Endodermal cell (in vitro differentiated cells): Measurements from ENCODE around the gene RHBDL1. TPM values are rescaled to one million over a fixed set of nuclear protein-coding genes. Genes with fewer than 3 reads are reported as not detected.

Experiments used
- DNase-seq: peaks from one replicate; pipeline ENCODE4 v3.0.0-alpha.2; 2017
- H3K27ac ChIP-seq: 2 replicates; pipeline ENCODE4 v1.5.1; 2013; ENCODE audit warnings: mild to moderate bottlenecking, low read depth, low read length, moderate library complexity
- H3K27me3 ChIP-seq: 2 replicates; pipeline ENCODE4 v1.6.1; 2013; ENCODE audit warnings: mild to moderate bottlenecking, low read length, moderate library complexity; ENCODE audit not compliant: insufficient read depth, control insufficient read depth, poor library complexity, severe bottlenecking
- H3K36me3 ChIP-seq: 2 replicates; pipeline ENCODE4 v1.7.0; 2013; ENCODE audit warnings: mild to moderate bottlenecking, low read length, moderate library complexity; ENCODE audit not compliant: control insufficient read depth, insufficient read depth
- H3K4me1 ChIP-seq: one replicate; pipeline ENCODE4 v1.7.0; 2013; ENCODE audit warnings: low read length; ENCODE audit not compliant: control insufficient read depth, insufficient read depth
- H3K4me3 ChIP-seq: 2 replicates; pipeline ENCODE4 v1.5.1; 2013; ENCODE audit warnings: mild to moderate bottlenecking, low read length, moderate library complexity
- H3K9ac ChIP-seq: 2 replicates; pipeline ENCODE4 v1.6.1; 2013; ENCODE audit warnings: mild to moderate bottlenecking, low read length, moderate library complexity; ENCODE audit not compliant: poor library complexity, severe bottlenecking; ENCODE audit errors: extremely low read depth
- H3K9me3 ChIP-seq: 2 replicates; pipeline ENCODE4 v1.6.1; 2013; ENCODE audit warnings: mild to moderate bottlenecking, low read length, moderate library complexity; ENCODE audit not compliant: control insufficient read depth
- H3K27ac Mint-ChIP-seq: 2 replicates; pipeline ENCODE4 v1.8.0; 2020; ENCODE audit warnings: mixed read lengths
- H3K27me3 Mint-ChIP-seq: 2 replicates; pipeline ENCODE4 v1.8.0; 2021; ENCODE audit warnings: mild to moderate bottlenecking, mixed read lengths; ENCODE audit not compliant: insufficient read depth
- H3K36me3 Mint-ChIP-seq: 2 replicates; pipeline ENCODE4 v1.8.0; 2020; ENCODE audit warnings: low read depth, mixed read lengths
- H3K4me1 Mint-ChIP-seq: 2 replicates; pipeline ENCODE4 v1.8.0; 2020; ENCODE audit warnings: mixed read lengths
- H3K4me3 Mint-ChIP-seq: 2 replicates; pipeline ENCODE4 v1.8.0; 2020; ENCODE audit warnings: mild to moderate bottlenecking, moderate library complexity, mixed read lengths
- H3K9me3 Mint-ChIP-seq: 2 replicates; pipeline ENCODE4 v1.8.0; 2020; ENCODE audit warnings: mild to moderate bottlenecking, mixed read lengths
- WGBS, 2 experiments: methylation state at CpG; one replicate each; pipeline versions ENCODE4 v1.1.5 to v1.1.7; 2013; ENCODE audit warnings: missing lambda C conversion rate in 2 of 2, mixed read lengths in 1 of 2; ENCODE audit not compliant: insufficient coverage in 1 of 2, insufficient read length in 1 of 2; 5-methylcytosine and 5-hydroxymethylcytosine counted together
- total RNA-seq, 2 donors: library from RNA; stranded (reverse); fragmentation: NEBNext Ultra II Directional in 1 of 2; extraction: Animal tissue kit (Norgen Biotek cat#: 25700) in 1 of 2; gene quantifications; 2 replicates in 1 of 2; 3 replicates in 1 of 2; pipeline ENCODE4 v1.2.1, GENCODE V29; 2021
- TF ChIP-seq, protein P1 (sequence below): fragments of 200-600 bp; sonication (generic); conservative IDR thresholded peaks from 2 replicates; pipeline ENCODE4 v1.5.0; 2021; ENCODE audit warnings: antibody characterized with exemption, mild to moderate bottlenecking

RHBDL1 gene
- total RNA-seq, 2 donors from 2014 or later, result 3.7 to 5.1 TPM

DNA sequence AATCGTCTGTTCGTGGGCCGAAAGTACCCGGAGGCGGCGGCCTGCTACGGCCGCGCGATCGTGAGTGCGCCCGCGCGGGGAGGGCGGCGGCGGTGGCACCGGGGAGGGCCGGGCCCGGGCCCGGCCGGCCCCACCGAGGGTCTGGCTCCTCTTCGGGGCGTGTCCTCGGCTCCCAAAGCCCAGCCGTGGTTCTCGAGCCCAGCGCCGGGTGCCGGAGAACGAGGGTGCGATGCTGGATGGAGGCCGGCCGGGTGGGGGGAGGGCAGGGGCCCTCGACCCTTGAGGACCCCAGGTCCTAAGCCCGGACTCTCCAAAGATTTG is 5.1 kb downstream of the RHBDL1 start:
- Mint-ChIP-seq H3K36me3 (peaks cover 22% of the 10 kb centered on the region), H3K27me3 (no peaks in the 10 kb centered on the region), H3K9me3 (no peaks in the 10 kb centered on the region), H3K4me1 (peaks cover 17% of the 10 kb centered on the region), H3K27ac (peak overlapping the region; percentile 48), H3K4me3 (peak overlapping the region; percentile 73)
- Histone ChIP-seq H3K4me3 (peak overlapping the region; percentile 91), H3K27ac (peak overlapping the region; percentile 17), H3K4me1 (peaks cover 18% of the 10 kb centered on the region), H3K9me3 (no peaks in the 10 kb centered on the region), H3K36me3 (peaks cover 27% of the 10 kb centered on the region), H3K9ac (peak overlapping the region; percentile 76), H3K27me3 (no peaks in the 10 kb centered on the region)
- WGBS, 2 experiments, result 0% methylated on average over 12 to 38 of the region's 38 CpGs
- DNase-seq, result peak; percentile 63
- TF ChIP-seq, protein P1, sequence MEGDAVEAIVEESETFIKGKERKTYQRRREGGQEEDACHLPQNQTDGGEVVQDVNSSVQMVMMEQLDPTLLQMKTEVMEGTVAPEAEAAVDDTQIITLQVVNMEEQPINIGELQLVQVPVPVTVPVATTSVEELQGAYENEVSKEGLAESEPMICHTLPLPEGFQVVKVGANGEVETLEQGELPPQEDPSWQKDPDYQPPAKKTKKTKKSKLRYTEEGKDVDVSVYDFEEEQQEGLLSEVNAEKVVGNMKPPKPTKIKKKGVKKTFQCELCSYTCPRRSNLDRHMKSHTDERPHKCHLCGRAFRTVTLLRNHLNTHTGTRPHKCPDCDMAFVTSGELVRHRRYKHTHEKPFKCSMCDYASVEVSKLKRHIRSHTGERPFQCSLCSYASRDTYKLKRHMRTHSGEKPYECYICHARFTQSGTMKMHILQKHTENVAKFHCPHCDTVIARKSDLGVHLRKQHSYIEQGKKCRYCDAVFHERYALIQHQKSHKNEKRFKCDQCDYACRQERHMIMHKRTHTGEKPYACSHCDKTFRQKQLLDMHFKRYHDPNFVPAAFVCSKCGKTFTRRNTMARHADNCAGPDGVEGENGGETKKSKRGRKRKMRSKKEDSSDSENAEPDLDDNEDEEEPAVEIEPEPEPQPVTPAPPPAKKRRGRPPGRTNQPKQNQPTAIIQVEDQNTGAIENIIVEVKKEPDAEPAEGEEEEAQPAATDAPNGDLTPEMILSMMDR, result no peak

DNA sequence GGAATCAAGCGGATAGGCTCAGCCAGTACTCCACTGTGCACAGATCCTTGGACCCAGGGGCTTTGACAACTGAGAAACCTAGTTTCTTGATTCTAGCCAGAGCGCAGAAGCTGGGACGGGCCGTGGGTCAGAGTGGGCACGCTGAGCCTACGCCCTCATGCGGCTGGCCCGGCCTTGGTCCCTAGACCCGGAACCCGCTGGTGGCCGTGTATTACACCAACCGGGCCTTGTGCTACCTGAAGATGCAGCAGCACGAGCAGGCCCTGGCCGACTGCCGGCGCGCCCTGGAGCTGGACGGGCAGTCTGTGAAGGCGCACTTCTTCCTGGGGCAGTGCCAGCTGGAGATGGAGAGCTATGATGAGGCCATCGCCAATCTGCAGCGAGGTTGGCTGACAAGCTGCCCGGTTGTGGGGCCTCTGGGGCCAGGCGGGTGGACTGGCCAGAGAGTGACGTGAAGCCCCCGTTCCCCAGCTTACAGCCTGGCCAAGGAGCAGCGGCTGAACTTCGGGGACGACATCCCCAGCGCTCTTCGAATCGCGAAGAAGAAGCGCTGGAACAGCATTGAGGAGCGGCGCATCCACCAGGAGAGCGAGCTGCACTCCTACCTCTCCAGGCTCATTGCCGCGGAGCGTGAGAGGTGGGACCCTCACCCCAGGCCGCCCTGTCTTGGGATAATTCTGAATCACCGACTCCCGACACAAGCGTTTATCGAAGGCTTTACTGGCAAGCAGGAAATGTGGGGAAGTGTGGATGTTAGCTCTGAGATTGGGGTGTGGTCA is 5.7 kb downstream of the RHBDL1 start:
- Mint-ChIP-seq H3K27me3 (no peaks in the 10 kb centered on the region), H3K4me1 (peaks cover 17% of the 10 kb centered on the region), H3K36me3 (peaks cover 28% of the 10 kb centered on the region), H3K9me3 (no peaks in the 10 kb centered on the region), H3K27ac (peak overlapping the region; percentile 48), H3K4me3 (peak overlapping the region; percentile 73)
- WGBS, 2 experiments, result 64 to 76% methylated on average over 35 to 44 of the region's 44 CpGs
- H3K27me3 ChIP-seq, result no peaks in the 10 kb centered on the region
- peak; percentile 73 for DNase-seq
- H3K27ac ChIP-seq, result peak overlapping the region; percentile 17
- H3K4me3 ChIP-seq, result peak overlapping the region; percentile 91
- TF ChIP-seq, protein P1, result peak; percentile 21
- H3K9me3 ChIP-seq, result no peaks in the 10 kb centered on the region
- H3K36me3 ChIP-seq, result peaks cover 30% of the 10 kb centered on the region
- H3K9ac ChIP-seq, result peak overlapping the region; percentile 76
- peaks cover 18% of the 10 kb centered on the region for H3K4me1 ChIP-seq

DNA sequence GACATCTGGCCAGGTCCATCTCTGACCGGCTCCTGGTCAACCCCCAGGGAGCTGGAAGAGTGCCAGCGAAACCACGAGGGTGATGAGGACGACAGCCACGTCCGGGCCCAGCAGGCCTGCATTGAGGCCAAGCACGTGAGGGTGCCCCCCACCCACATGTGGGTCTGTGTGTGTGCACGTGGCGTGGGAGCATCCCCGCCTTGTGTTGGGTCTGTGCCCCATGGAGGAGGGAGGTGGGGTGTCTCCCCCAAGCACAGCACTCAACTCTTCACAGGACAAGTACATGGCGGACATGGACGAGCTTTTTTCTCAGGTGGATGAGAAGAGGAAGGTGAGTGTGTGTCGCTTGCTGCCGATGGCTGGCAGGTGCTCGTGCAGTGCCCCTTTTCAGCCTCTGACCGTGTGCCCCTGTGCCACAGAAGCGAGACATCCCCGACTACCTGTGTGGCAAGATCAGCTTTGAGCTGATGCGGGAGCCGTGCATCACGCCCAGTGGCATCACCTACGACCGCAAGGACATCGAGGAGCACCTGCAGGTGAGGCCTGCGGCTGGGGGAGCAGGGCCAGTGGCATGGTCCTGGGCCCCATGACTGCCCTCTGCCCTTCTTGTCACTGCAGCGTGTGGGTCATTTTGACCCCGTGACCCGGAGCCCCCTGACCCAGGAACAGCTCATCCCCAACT is 6.4 kb downstream of the RHBDL1 start:
- H3K36me3 ChIP-seq, result peaks cover 36% of the 10 kb centered on the region
- 94 to 97% methylated on average over 17 to 28 of the region's 28 CpGs for WGBS, 2 experiments
- TF ChIP-seq, protein P1, result no peak
- peak overlapping the region; percentile 91 for H3K4me3 ChIP-seq
- H3K27ac ChIP-seq, result no peak overlapping the region
- no peak overlapping the region for H3K9ac ChIP-seq
- Mint-ChIP-seq H3K4me1 (peaks cover 17% of the 10 kb centered on the region), H3K9me3 (no peaks in the 10 kb centered on the region), H3K36me3 (peaks cover 31% of the 10 kb centered on the region), H3K27ac (peak overlapping the region; percentile 48), H3K4me3 (peak overlapping the region; percentile 73), H3K27me3 (no peaks in the 10 kb centered on the region)
- no peaks in the 10 kb centered on the region for H3K9me3 ChIP-seq
- DNase-seq, result no peak
- H3K4me1 ChIP-seq, result peaks cover 18% of the 10 kb centered on the region
- no peaks in the 10 kb centered on the region for H3K27me3 ChIP-seq
